Thoracic aorta (tissue), 2 donors: ENCODE results near the gene RFX7. TPM values are rescaled to one million over a fixed set of nuclear protein-coding genes. Genes with fewer than 3 reads are reported as not detected.
A peak's percentile ranks its signal among the peaks of the same experiment; 100 is the strongest.

Experiments
- ATAC-seq: fragments of 150-250 bp; one replicate; pipeline ENCODE4 v1.8.0; 2017; ENCODE audit warnings: low read depth; ENCODE audit not compliant: insufficient number of reproducible peaks, low FRiP score
- DNase-seq: peaks from one replicate; pipeline ENCODE4 v3.0.0-alpha.2; 2020; ENCODE audit warnings: low spot score
- H3K27ac ChIP-seq, 2 donors: fragments of 200-600 bp; sonication (generic); 1 replicate in 1 of 2; 2 replicates in 1 of 2; pipeline ENCODE4 v1.5.1; 2016; ENCODE audit warnings: mild to moderate bottlenecking in 2 of 2, moderate library complexity in 2 of 2
- H3K27me3 ChIP-seq: fragments of 200-600 bp; sonication (generic); replicated peaks from 2 replicates; pipeline ENCODE4 v1.6.0; 2016; ENCODE audit warnings: mild to moderate bottlenecking; ENCODE audit not compliant: insufficient read depth
- H3K36me3 ChIP-seq: fragments of 200-600 bp; sonication (generic); one replicate; pipeline ENCODE4 v1.5.1; 2016
- H3K4me1 ChIP-seq, 2 donors: fragments of 200-600 bp; sonication (generic); 1 replicate in 1 of 2; 2 replicates in 1 of 2; pipeline versions ENCODE4 v1.5.1 to v1.6.0; 2016; ENCODE audit warnings: low read depth in 2 of 2, mild to moderate bottlenecking in 1 of 2; ENCODE audit not compliant: control insufficient read depth in 1 of 2
- H3K4me3 ChIP-seq: fragments of 200-600 bp; sonication (generic); 2 replicates; pipeline ENCODE4 v1.5.1; 2016; ENCODE audit warnings: mild to moderate bottlenecking
- H3K9me3 ChIP-seq: fragments of 200-600 bp; sonication (generic); 2 replicates; pipeline ENCODE4 v1.5.1; 2016
- total RNA-seq, 2 donors: library from RNA; depleted of rRNA; stranded (reverse); fragments of >200 nt; gene quantifications; one replicate each; pipeline versions ENCODE4 v1.1.0 to v1.2.3, GENCODE V29; 2016
- TF ChIP-seq, protein P1 (sequence below): fragments of 200-600 bp; sonication (generic); IDR thresholded peaks from one replicate; pipeline ENCODE4 v1.5.1; 2019; ENCODE audit warnings: antibody characterized with exemption

RFX7 gene
- total RNA-seq, 2 donors from 2014 or later: 7.0 to 8.0 TPM

DNA sequence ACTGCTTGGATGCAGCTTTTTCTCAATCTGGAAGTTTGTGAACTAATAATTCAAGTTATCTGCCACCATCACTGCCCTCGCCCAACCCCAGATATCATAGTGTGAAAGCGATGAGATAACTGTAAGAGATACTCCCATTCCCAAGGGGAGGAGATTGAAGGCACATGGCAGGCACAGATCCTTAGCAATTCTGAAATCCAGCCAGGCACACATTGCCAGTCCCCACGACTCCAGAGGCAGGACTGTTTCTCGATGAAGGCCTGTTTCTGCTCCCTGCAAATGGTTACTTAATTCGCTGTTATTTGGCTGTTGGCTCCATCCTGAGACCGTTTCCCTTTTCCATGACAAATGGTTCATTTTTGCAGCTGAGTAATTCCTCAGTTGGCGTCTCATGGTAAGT lies 187.1 kb downstream of the RFX7 start:
- no peaks in the 10 kb centered on the region for H3K9me3 ChIP-seq
- no peaks in the 10 kb centered on the region for H3K36me3 ChIP-seq
- no peaks in the 10 kb centered on the region for H3K4me1 ChIP-seq
- H3K27me3 ChIP-seq: no peaks in the 10 kb centered on the region
- no peak for ATAC-seq
- TF ChIP-seq, protein P1, sequence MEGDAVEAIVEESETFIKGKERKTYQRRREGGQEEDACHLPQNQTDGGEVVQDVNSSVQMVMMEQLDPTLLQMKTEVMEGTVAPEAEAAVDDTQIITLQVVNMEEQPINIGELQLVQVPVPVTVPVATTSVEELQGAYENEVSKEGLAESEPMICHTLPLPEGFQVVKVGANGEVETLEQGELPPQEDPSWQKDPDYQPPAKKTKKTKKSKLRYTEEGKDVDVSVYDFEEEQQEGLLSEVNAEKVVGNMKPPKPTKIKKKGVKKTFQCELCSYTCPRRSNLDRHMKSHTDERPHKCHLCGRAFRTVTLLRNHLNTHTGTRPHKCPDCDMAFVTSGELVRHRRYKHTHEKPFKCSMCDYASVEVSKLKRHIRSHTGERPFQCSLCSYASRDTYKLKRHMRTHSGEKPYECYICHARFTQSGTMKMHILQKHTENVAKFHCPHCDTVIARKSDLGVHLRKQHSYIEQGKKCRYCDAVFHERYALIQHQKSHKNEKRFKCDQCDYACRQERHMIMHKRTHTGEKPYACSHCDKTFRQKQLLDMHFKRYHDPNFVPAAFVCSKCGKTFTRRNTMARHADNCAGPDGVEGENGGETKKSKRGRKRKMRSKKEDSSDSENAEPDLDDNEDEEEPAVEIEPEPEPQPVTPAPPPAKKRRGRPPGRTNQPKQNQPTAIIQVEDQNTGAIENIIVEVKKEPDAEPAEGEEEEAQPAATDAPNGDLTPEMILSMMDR: no peak
- no peak for DNase-seq
- no peak overlapping the region for H3K4me3 ChIP-seq
- H3K27ac ChIP-seq: no peak overlapping the region

DNA sequence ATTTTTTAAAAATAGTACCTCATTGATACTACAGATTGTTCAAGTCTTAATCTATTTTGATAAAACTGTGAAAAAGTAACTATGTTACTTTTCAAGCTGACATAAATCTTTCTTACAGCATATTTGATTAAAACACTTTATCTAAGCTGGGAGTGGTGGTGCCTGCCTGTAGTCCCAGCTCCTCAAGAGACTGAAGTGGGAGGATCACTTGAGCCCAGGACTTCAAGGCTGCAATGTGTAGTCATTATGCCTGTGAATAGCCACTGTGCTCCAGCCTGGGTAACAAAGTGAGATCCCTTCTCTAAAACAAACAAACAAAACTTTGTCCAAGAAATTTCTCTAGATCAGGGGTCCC lies 190.7 kb downstream of the RFX7 start:
- H3K4me3 ChIP-seq: no peak overlapping the region
- no peaks in the 10 kb centered on the region for H3K27me3 ChIP-seq
- no peak overlapping the region for H3K27ac ChIP-seq
- TF ChIP-seq, protein P1: no peak
- ATAC-seq (no peak), DNase-seq (no peak)
- no peaks in the 10 kb centered on the region for H3K36me3 ChIP-seq
- no peaks in the 10 kb centered on the region for H3K4me1 ChIP-seq
- H3K9me3 ChIP-seq: no peaks in the 10 kb centered on the region

GRCh38 chr15:56052395-56053045 lies 191.2 kb downstream of the RFX7 start:
- TF ChIP-seq, protein P1: peak; percentile 81
- no peaks in the 10 kb centered on the region for H3K4me1 ChIP-seq
- no peaks in the 10 kb centered on the region for H3K36me3 ChIP-seq
- no peak for ATAC-seq
- H3K4me3 ChIP-seq: no peak overlapping the region
- H3K27me3 ChIP-seq: no peaks in the 10 kb centered on the region
- no peak for DNase-seq
- no peaks in the 10 kb centered on the region for H3K9me3 ChIP-seq
- H3K27ac ChIP-seq: peak overlapping the region in 1 of 2 donors; percentile 2

DNA sequence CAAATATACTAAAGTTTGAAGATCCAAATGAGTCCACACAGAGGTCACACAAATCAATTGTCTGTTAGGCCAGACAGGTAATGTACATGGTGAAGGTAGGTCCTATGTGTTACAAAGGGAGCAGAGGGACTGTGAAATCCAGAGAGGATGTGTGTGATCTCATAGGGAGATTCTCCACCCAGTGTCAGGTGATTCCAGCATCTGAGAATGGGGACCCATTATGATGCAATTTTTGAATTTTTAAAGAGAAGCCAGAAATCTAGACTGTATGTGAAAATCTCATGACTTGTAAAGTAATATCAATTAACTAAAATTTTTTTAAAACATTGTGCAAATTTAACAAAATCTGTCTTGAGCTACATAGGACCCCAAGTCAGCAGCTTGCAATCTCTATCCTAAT lies 192.0 kb downstream of the RFX7 start:
- Histone ChIP-seq H3K4me3 (no peak overlapping the region), H3K27me3 (no peaks in the 10 kb centered on the region), H3K36me3 (no peaks in the 10 kb centered on the region), H3K9me3 (no peaks in the 10 kb centered on the region), H3K4me1 (no peaks in the 10 kb centered on the region), H3K27ac (no peak overlapping the region)
- TF ChIP-seq, protein P1: no peak
- ATAC-seq (no peak), DNase-seq (no peak)

DNA sequence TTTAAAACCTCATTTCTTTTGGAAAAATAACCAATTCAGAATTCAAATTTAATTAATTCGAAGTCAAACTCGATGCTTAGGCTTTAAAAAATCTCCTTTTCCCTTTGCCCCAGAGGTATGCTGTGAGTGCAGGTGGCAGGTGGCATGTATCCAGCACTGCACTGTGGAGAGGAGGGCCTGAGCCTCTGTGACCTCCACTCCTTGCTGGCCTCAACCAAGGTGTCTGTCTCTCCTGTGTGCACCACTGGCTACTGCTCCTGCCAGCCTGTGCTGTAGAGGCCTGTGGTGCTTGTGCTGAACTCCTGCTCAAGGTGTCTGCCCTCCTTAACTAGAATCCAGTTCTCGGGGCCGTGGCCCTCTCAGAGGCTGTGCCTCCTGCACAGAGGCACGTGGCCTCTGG lies 194.1 kb downstream of the RFX7 start:
- no peaks in the 10 kb centered on the region for H3K27me3 ChIP-seq
- H3K9me3 ChIP-seq: no peaks in the 10 kb centered on the region
- DNase-seq (no peak), ATAC-seq (no peak)
- TF ChIP-seq, protein P1: no peak
- no peaks in the 10 kb centered on the region for H3K36me3 ChIP-seq
- no peaks in the 10 kb centered on the region for H3K4me1 ChIP-seq
- no peak overlapping the region for H3K4me3 ChIP-seq
- H3K27ac ChIP-seq: no peak overlapping the region
